H54 (cell line): ENCODE results near the gene KCNIP1.

Experiments used
- DNase-seq: peaks from one replicate; pipeline ENCODE4 v3.0.0; 2011; ENCODE audit warnings: low spot score, mixed read lengths; ENCODE audit not compliant: insufficient read length
- FAIRE-seq: peaks from 3 replicates; lab custom pipeline; 2011; peaks lifted over from hg19 to GRCh38; lab: Jason Lieb, UNC
- POLR2A ChIP-seq: IDR thresholded peaks from 2 replicates; pipeline ENCODE4 v1.6.1; 2011; ENCODE audit warnings: low read depth, mild to moderate bottlenecking, low read length

The KCNIP1 gene

DNA sequence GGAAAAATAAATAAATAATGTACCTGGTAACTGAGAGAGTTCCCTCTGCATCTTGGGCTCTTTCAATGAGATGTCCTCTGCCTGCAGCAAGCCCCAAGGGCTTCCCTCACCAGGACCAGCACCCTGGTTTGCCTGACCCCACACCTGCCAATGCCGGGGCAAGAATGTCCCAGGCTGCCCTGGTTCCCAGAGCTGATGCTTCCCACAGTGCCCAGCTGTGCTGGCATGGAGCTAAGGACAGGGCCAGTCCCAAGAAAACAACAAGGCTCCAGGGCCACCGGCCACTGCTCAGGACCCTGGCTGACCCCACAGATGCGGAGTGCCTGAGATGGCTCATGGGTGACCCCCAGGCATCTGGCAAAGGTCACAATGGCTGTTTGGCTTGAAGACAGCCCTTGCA is 123.5 kb downstream of the KCNIP1 start:
- no peak for FAIRE-seq
- DNase-seq: no peak
- no peak for TF ChIP-seq POLR2A

DNA sequence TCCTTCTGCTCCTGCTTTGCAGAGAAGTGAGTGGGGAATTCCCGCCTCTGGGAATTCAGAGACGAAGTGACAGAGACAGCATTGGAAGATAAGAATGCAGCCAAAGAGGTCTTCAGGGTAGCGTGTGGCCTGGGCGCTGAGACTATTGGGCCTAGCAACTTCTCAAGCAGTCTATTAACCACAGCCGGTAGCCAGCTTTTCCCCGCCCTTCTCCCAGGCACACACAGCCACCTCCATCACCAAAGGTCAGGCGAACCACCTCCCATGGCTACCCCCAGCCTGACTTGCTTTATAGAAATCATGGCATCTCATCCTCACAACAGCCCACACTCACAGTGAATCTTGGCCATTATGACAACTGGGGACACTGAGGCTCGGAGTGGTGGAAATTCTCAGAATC is 124.2 kb downstream of the KCNIP1 start:
- no peak for DNase-seq
- TF ChIP-seq POLR2A: no peak
- FAIRE-seq: no peak

DNA sequence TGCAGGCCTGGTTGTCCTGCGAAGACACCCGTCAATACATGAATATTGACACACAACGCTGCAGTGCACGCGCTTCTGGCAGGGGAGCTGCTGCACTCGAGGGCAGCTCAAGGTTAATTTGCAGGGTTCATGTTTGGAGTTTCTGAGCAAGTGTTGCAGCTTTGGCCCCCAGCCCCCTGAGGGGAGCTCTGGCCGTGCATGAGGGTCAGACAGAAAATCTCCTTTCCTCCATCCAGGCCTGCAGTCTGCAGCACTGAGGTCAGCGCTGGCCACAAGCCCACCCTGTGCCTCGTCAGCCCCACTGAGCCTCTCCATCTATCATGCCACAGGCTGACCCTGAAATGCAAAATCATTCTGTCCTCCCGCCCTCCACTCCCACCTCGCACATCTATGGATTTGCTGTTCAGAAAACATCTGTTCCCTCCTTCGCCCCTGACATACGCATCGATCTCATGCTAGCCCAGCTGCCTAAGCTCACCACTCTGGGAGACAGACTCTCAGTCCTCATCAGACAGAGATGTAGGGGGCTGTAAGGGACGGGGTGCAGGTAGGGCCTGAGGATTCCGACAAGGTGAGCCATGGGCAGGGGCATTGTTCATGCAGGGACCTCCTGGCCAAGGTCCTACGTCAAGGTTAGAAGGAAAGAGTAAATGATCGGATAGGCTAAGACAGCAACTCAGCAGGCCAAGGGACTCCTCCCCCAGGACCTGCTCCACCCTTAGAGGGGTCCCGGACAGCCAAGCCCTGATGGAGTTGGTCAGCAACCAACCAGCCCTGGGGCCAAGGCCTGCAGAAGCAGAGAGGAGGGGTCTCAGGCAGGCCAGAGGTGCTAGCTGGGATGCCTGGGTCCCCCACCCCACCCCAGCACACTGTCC is 125.1 kb downstream of the KCNIP1 start:
- no peak for FAIRE-seq
- no peak for DNase-seq
- no peak for TF ChIP-seq POLR2A

DNA sequence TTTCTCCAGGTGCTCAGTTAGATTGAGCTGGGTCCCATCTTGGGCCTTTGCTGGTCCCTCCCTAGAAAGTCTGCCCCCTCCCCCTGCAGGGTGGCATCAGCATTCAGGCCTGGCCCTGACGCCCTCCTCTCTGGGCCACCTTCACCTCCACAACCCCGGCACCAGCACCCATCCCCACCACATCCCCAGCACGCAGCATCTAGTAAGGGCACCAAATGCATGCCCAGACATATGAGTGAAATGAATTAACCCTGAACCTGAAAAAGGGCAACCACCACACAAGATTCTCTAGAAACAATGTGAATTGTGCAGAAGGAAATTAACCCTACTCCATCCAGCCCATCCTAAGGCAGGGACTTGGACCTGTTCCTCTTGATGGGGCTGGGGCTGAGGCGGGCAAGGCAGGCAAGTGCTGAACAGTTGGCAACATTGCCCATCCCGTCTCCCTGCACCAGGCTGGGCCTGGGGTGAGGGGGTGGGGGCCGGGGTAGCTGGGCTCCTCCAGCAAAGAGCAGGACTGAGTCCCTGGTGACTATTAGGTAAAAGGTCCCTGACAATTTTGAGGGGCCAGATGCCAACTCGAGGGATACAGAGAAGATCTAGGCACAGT is 125.9 kb downstream of the KCNIP1 start:
- DNase-seq (no peak), FAIRE-seq (no peak)

DNA sequence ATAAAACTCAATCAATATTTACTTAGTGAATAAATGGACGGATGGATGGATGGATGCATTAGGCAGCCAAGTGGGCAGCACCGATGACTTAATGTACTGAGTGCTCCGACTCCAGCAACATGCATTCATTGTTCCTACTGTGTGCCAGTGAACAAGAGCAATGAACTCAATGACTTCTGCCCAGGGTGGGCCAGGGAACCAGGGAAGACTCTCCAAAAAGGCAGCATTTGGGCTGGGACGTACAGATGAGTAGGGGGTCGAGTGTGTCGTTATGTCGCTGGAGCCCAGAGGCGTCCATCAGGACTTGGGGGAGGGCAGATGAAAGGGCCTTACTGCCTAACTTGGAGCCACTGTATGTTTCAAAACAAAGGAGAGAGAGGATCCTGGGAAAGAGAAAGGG is 126.4 kb downstream of the KCNIP1 start:
- no peak for TF ChIP-seq POLR2A
- DNase-seq: no peak
- no peak for FAIRE-seq

More for the DNA sequence above, 125.9 kb downstream of the KCNIP1 start:
- no peak for TF ChIP-seq POLR2A

DNA sequence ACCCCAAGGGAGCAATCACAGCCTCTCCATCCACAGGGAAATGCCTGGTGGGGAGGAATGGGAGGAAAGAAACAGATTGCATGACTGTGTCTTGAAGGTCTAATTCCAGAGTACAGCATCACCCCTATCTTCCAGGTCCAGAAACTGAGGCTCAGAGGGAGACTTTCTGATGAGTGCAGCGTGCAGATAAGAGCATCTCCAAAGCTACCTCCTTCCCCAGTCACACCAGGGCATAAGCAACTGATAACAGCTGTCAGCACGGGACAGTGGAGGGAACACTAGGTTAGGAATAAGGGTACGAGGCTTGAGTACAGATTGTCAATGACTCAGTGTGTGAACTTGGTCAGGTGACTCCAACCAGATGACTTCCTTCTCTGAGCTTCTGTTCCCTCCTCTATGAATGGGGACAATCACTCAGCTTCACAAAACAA is 126.9 kb downstream of the KCNIP1 start:
- no peak for DNase-seq
- FAIRE-seq: no peak
- TF ChIP-seq POLR2A: no peak

DNA sequence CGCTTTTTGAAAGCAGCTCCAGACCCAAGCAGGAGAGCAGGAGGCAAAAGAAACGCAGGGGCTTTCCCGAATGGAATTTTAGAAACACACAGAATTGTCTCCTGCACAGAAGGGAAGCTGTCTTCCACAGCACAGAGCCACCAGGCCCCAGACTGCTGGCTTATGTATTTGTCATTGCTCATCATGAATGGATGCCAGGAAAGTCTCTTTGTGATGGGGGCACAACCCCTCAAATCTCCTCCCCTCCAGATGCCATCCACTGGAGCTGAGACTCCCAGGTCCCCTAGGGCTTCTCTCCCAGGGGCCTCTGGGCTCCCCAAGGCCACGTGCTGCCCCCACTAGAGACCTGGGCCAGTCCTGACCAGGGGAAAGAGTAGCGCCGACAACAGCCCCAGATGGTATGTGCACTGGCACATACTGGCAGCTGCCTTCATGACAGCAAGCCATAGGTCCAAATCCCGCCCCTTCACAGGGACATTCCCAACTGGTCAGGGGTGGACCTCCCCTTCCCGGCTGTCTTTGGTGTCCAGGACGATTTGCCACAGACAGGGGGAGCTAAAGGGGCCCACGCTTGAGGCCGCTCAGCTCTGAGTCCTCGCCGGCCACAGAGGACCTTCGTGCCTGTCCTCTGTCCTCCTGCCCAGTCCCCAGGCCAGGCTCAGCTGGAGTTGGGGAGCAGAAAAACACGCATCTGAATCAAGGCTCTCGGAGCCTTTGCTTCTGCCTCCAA is 127.8 kb downstream of the KCNIP1 start:
- no peak for FAIRE-seq
- DNase-seq: no peak

DNA sequence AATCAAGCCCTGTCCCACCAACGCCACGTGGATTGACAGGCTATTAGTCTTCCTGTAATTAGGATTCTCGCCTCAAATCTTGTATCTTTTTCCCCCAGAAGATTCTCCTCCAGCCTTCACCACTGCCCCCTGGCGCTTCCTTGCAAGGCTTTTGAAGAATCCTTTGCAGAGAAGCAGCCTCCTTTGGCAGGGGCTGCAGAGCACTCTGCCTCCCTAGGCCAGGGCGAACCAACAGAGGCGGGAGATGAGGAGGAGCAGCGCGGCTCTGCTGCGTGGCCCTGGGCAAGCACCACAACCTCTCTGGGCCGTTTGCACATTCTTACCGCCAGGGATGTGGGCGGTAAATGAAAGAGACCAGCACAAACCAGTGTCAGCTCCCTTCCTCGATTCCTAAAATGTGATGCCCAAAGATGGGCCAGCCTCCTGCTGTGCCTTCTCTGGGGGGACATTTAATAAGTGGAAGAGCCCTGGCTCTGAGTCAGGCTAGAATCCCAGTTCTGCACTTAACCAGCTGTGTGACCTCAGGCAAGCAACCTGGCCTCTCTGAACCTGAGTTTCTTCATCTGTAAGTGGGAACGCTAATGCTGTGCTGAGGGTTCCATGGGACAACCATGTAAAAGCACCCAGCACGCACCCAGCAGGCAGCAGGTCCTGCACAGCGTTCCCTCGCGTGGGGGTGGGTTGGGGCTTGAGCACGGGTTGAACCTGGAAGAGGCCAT is 128.6 kb downstream of the KCNIP1 start:
- TF ChIP-seq POLR2A: no peak
- FAIRE-seq: no peak
- no peak for DNase-seq

More for the DNA sequence above, 127.8 kb downstream of the KCNIP1 start:
- TF ChIP-seq POLR2A: no peak

DNA sequence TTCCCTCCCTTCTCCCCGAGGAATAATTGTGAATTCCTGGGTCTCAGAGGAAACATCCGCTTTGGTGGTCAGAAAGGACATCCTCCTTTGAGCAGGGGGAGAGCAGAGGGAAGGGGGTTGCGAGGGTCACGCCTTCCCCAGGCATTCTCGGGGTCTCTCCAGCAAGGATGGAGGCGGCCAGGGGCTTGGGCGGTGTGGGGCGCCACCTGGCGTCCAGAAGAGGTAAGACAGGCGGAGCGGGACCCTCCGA is 129.1 kb downstream of the KCNIP1 start:
- no peak for TF ChIP-seq POLR2A
- DNase-seq (no peak), FAIRE-seq (no peak)

DNA sequence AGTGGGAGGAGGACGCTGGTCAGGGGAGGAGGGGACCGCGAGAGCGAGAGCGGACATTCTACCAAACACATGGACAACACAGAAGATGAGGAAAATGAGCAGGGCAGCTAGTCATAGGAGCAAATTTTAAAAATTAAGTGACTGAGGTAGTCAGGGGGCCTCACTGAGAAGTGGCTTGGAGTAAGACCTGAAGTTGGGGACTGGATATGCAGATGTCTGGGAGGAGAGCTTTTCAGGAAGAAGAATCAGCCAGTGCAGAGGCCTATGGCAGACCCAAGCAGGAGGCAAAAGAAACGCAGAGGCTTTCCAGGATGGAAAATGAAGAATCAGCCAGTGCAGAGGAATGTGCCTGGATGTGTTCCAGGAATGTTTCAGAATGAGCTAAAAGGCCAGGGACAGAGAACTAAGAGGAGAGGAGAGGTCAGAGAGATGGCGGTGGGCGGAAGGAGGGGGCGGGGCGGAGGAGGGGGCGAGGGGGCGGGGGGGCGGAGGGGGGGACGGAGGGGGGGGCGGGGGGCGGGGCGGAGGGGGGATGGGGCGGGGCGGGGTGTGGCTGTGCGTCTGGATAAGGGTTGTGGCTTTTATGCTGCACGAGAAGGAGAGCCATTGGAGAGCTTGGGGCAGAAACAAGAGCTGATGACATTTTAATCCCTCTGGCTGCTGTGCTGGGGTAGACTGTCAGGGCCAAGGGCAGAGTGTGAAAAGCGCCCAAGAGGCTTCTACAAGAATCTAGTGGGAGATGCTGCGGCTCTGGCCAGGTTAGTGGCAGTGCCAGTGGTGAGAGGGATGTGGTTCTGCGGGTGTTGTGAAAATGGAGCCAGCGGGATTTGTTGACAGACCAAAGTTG is 129.6 kb downstream of the KCNIP1 start:
- DNase-seq (peak; percentile 74), FAIRE-seq (no peak)
- no peak for TF ChIP-seq POLR2A

DNA sequence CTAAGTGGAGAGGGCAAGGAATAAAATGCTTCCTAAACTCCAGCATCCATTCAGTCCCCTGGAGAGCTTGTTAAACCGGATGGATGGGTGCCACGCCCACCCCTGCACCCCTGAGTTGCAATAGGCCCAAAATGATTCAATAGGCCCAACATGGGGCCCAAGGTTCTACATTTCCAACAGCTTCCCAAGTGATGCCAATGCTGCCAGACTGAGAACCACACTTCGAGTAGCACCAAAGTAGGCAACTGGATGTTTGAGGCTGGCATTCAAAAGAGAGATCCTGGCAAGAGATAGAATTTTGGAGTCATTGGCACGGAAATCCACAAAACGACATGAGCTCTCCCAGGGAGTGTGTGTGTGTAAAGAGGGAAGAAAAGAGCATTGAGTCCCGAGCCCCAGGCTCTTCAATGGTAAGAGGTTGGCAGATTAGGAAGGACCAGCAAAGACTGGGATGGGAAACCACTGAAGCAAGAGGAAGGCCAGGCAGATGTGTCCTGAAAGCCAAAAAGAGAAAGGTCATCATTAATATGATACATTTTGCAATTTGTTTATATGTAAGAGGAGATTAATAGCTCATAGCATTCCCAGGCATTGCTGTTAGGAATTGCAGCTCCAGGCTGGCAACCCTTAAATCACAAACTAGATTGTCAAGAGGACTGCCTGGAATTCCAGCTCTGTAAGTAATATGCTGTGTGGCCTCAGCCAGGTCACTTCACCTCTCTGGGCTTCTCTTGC is 130.6 kb downstream of the KCNIP1 start:
- no peak for TF ChIP-seq POLR2A
- FAIRE-seq (no peak), DNase-seq (no peak)

DNA sequence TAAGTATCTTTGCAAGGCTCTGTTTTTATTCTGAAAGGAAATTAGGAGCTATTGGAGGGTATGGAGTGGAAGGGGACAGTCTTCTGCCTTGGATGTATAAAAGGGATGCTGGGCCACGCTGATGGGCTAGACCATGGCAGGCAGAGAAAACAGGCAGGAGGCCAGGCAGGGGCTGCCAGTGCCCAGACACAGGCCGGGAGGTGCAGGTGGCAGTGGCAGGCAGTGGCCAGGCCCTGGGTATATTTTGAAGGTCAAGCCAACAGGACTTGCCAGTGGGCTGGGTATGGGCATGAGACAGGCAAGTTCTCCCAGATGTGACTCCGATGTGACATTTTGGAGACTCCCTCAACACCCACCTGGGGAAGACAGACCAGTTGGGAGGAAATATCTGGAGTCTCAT is 131.9 kb downstream of the KCNIP1 start:
- TF ChIP-seq POLR2A: no peak
- DNase-seq (no peak), FAIRE-seq (no peak)

DNA sequence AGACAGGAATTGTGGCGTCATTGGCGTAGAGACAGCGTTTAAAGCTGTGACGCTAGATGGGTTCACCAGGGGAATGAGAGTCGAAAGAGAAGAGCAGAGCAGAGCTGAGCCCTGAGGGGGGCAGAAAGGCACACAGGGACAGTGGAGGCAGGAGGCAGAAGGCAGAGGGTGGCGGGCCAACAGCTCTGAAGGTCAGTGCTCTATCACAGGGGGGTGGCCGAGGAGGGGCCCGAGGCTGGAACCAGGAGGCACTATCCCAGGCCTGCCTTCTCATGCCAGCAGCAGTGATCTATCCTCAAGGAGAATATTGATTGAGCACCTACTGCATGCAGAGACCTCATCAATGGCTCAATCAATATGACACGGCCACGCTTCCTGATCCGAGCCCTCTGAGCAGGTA is 132.4 kb downstream of the KCNIP1 start:
- no peak for TF ChIP-seq POLR2A
- FAIRE-seq: no peak
- DNase-seq: no peak
